GM12891 (cell line): Measurements from ENCODE around the gene ME3.

Source experiments
- POLR2A ChIP-seq: IDR thresholded peaks from 2 replicates; pipeline ENCODE4 v1.6.1; 2011; ENCODE audit warnings: low read depth, low read length, control low read depth
- POLR2AphosphoS5 ChIP-seq: IDR thresholded peaks from 2 replicates; pipeline ENCODE4 v1.6.1; 2011; ENCODE audit warnings: low read depth, low read length, control low read depth
- POU2F2 ChIP-seq: IDR thresholded peaks from 2 replicates; pipeline ENCODE4 v1.6.1; 2011; ENCODE audit warnings: low read depth, mild to moderate bottlenecking, control low read depth, low read length, moderate library complexity

DNA sequence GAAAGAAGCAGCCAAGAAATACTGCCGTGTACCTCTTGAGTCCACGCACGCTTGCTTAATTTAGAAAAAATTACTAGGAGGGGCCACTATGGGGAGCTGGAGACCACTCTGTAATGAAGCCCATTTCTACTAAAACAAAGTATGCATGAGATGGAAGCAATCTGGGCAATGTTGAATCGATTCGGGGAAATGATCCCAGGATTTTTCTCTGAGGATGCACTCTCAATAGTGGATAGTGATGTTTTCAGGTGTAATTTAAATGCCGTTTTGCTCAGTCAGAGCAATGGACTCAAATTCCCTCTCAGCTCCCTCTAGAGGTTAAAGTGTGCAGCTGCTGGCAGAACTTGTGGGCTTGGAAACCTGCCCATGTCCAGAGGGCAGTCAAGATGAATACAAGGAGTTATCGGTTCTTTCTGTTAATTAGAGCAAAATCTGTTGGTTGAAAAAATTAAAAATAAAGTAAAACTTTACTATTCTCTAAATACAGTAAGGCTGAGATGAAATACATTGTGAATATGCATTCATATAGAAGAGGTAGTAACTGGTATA, 64.1 kb downstream of the ME3 start:
- TF ChIP-seq POLR2A (no peak), POLR2AphosphoS5 (no peak), POU2F2 (no peak)
